ENCODE measurements around the gene ZNF502. TPM values are rescaled to one million over a fixed set of nuclear protein-coding genes. Genes with fewer than 3 reads are reported as not detected.
A peak's percentile ranks its signal among the peaks of the same experiment; 100 is the strongest.

The ZNF502 gene
- total RNA-seq, 1 experiment from 2014 or later = 3.6 TPM

GRCh38 chr3:44729384-44729910 is 17.0 kb downstream of the ZNF502 start, which contains the start of gene ZNF501 (continued):
- TF ChIP-seq ARID4B (CRISPR knock-in tag; IDR thresholded peaks at IDR 0.05; ENCODE audit: borderline replicate concordance) (peak; percentile 95), KAT7 (CRISPR knock-in tag; IDR thresholded peaks at IDR 0.05; ENCODE audit: borderline replicate concordance) (peak; percentile 83; the same call in 1 of the 2 replicates), ZNF281 (CRISPR knock-in tag; IDR thresholded peaks at IDR 0.05) (peak; percentile 68; the same call in 1 of the 2 replicates), PREB (CRISPR knock-in tag; IDR thresholded peaks at IDR 0.05; ENCODE audit: borderline replicate concordance) (no peak), SMAD3 (CRISPR knock-in tag; IDR thresholded peaks at IDR 0.05; ENCODE audit: borderline replicate concordance) (peak; percentile 18; the same call in 1 of the 2 replicates), ZNF671 (CRISPR knock-in tag; IDR thresholded peaks at IDR 0.05) (no peak), ATF6 (CRISPR knock-in tag; IDR thresholded peaks at IDR 0.05) (no peak), ELF4 (CRISPR knock-in tag; IDR thresholded peaks at IDR 0.05; ENCODE audit: low read depth) (no peak), ZNF425 (CRISPR knock-in tag; conservative IDR thresholded peaks at IDR 0.05) (no peak), ERG (CRISPR knock-in tag; IDR thresholded peaks at IDR 0.05) (no peak), ZNF416 (CRISPR knock-in tag; IDR thresholded peaks at IDR 0.05) (no peak), FOXP1 (CRISPR knock-in tag; IDR thresholded peaks at IDR 0.05; ENCODE audit: borderline replicate concordance) (peak; percentile 96), ZNF512 (CRISPR knock-in tag; IDR thresholded peaks at IDR 0.05; ENCODE audit: borderline replicate concordance) (no peak)

Data from WTC11 (cell line).